H9 (cell line): ENCODE measurements around the gene PFDN5. TPM values are rescaled to one million over a fixed set of nuclear protein-coding genes. Genes with fewer than 3 reads are reported as not detected.

Experiments used
- DNase-seq: peaks from one replicate; pipeline ENCODE4 v3.0.0-alpha.2; 2017
- H2AFZ ChIP-seq: one replicate; pipeline ENCODE4 v1.6.1; 2013; ENCODE audit warnings: mild to moderate bottlenecking, low read length, control low read depth, moderate library complexity
- H2AK5ac ChIP-seq: 2 replicates; pipeline ENCODE4 v1.6.1; 2013; ENCODE audit warnings: low read length, control low read depth, mixed read lengths; ENCODE audit not compliant: insufficient read length
- H2BK120ac ChIP-seq: one replicate; pipeline ENCODE4 v1.6.1; 2013; ENCODE audit warnings: low read depth, mild to moderate bottlenecking, low read length, control low read depth, inconsistent platforms; ENCODE audit not compliant: poor library complexity, severe bottlenecking
- H2BK12ac ChIP-seq: 2 replicates; pipeline ENCODE4 v1.6.1; 2013; ENCODE audit warnings: low read length, control low read depth, mixed read lengths, low read depth; ENCODE audit not compliant: insufficient read length
- H2BK15ac ChIP-seq: 2 replicates; pipeline ENCODE4 v1.6.1; 2013; ENCODE audit warnings: low read depth, low read length, control low read depth
- H2BK20ac ChIP-seq: one replicate; pipeline ENCODE4 v1.6.1; 2013; ENCODE audit warnings: low read depth, mild to moderate bottlenecking, low read length, control low read depth, inconsistent platforms; ENCODE audit not compliant: poor library complexity, severe bottlenecking
- H2BK5ac ChIP-seq: 2 replicates; pipeline ENCODE4 v1.6.1; 2013; ENCODE audit warnings: low read length, control low read depth, mixed read lengths; ENCODE audit not compliant: insufficient read length
- H3K14ac ChIP-seq: 2 replicates; pipeline ENCODE4 v1.6.1; 2013; ENCODE audit warnings: low read length, control low read depth; ENCODE audit not compliant: insufficient read depth
- H3K18ac ChIP-seq: 2 replicates; pipeline ENCODE4 v1.6.1; 2013; ENCODE audit warnings: low read depth, mild to moderate bottlenecking, mixed read lengths, low read length, control low read depth; ENCODE audit not compliant: insufficient read length
- H3K23ac ChIP-seq: 2 replicates; pipeline ENCODE4 v1.6.1; 2013; ENCODE audit warnings: low read length, control low read depth, mixed read lengths, low read depth; ENCODE audit not compliant: insufficient read length
- H3K23me2 ChIP-seq: 2 replicates; pipeline ENCODE4 v1.6.1; 2013; ENCODE audit warnings: low read depth, mild to moderate bottlenecking, mixed read lengths, low read length, control low read depth; ENCODE audit not compliant: insufficient read length, poor library complexity, severe bottlenecking
- H3K27ac ChIP-seq: 2 replicates; pipeline ENCODE4 v1.5.1; 2013; ENCODE audit warnings: low read length, control low read depth, mixed read lengths, low read depth; ENCODE audit not compliant: insufficient read length
- H3K27me3 ChIP-seq: 2 replicates; pipeline ENCODE4 v1.6.1; 2013; ENCODE audit warnings: low read length, control low read depth, inconsistent platforms; ENCODE audit not compliant: insufficient read depth
- H3K4ac ChIP-seq: 2 replicates; pipeline ENCODE4 v1.6.1; 2013; ENCODE audit warnings: low read depth, mild to moderate bottlenecking, control low read depth, inconsistent platforms, low read length, moderate library complexity
- H3K4me1 ChIP-seq: 2 replicates; pipeline ENCODE4 v1.6.1; 2013; ENCODE audit warnings: low read length, control low read depth, inconsistent platforms; ENCODE audit not compliant: insufficient read depth
- H3K4me2 ChIP-seq: 2 replicates; pipeline ENCODE4 v1.6.1; 2013; ENCODE audit warnings: low read length, control low read depth, mixed read lengths; ENCODE audit not compliant: insufficient read length, insufficient read depth
- H3K56ac ChIP-seq: 2 replicates; pipeline ENCODE4 v1.6.1; 2013; ENCODE audit warnings: low read depth, mild to moderate bottlenecking, mixed read lengths, low read length, control low read depth; ENCODE audit not compliant: insufficient read length
- H3K79me1 ChIP-seq: 2 replicates; pipeline ENCODE4 v1.6.1; 2013; ENCODE audit warnings: low read depth, mild to moderate bottlenecking, moderate library complexity, low read length, control low read depth, inconsistent platforms; ENCODE audit not compliant: insufficient read depth, poor library complexity, severe bottlenecking
- H3K79me2 ChIP-seq: 2 replicates; pipeline ENCODE4 v1.6.1; 2013; ENCODE audit warnings: low read length, control low read depth, inconsistent platforms; ENCODE audit not compliant: insufficient read depth
- H3K9ac ChIP-seq: 2 replicates; pipeline ENCODE4 v1.6.1; 2013; ENCODE audit warnings: low read length, control low read depth, mixed read lengths; ENCODE audit not compliant: insufficient read length; ENCODE audit errors: extremely low read depth
- H3K9me3 ChIP-seq: one replicate; pipeline ENCODE4 v1.6.1; 2013; ENCODE audit warnings: low read depth, low read length, inconsistent platforms; ENCODE audit not compliant: control insufficient read depth
- H3T11ph ChIP-seq: one replicate; pipeline ENCODE4 v1.6.1; 2013; ENCODE audit warnings: mild to moderate bottlenecking, low read length, control low read depth, inconsistent platforms
- H4K20me1 ChIP-seq: one replicate; pipeline ENCODE4 v1.6.1; 2013; ENCODE audit not compliant: control insufficient read depth, insufficient read length, insufficient read depth
- H4K5ac ChIP-seq: 2 replicates; pipeline ENCODE4 v1.6.1; 2013; ENCODE audit warnings: low read depth, mild to moderate bottlenecking, mixed read lengths, low read length, control low read depth; ENCODE audit not compliant: insufficient read length
- H4K8ac ChIP-seq: replicated peaks from 2 replicates; pipeline ENCODE4 v1.6.1; 2013; ENCODE audit warnings: low read length, control low read depth, mixed read lengths, low read depth; ENCODE audit not compliant: insufficient read length
- H4K91ac ChIP-seq: 2 replicates; pipeline ENCODE4 v1.6.1; 2013; ENCODE audit warnings: low read depth, mild to moderate bottlenecking, moderate library complexity, mixed read lengths, low read length, control low read depth; ENCODE audit not compliant: insufficient read length
- H3K27ac Mint-ChIP-seq, 3 experiments: 2 replicates in 2 of 3; 3 replicates in 1 of 3; pipeline ENCODE4 v1.8.0; 2020 to 2021; ENCODE audit warnings: mixed read lengths in 3 of 3, mild to moderate bottlenecking in 1 of 3, moderate library complexity in 1 of 3
- H3K27me3 Mint-ChIP-seq: 2 replicates; pipeline ENCODE4 v1.8.0; 2021; ENCODE audit warnings: low read depth, mild to moderate bottlenecking, moderate library complexity, mixed read lengths
- H3K36me3 Mint-ChIP-seq, 3 experiments: 2 replicates in 2 of 3; 3 replicates in 1 of 3; pipeline ENCODE4 v1.8.0; 2020 to 2021; ENCODE audit warnings: low read depth in 3 of 3, mixed read lengths in 3 of 3; ENCODE audit not compliant: insufficient read depth in 1 of 3
- H3K4me1 Mint-ChIP-seq, 2 experiments: 2 replicates each; pipeline ENCODE4 v1.8.0; 2020; ENCODE audit warnings: mixed read lengths in 2 of 2
- H3K4me3 Mint-ChIP-seq, 2 experiments: 2 replicates in 1 of 2; 3 replicates in 1 of 2; pipeline ENCODE4 v1.8.0; 2020 to 2021; ENCODE audit warnings: mild to moderate bottlenecking in 2 of 2, mixed read lengths in 2 of 2, moderate library complexity in 1 of 2
- H3K9me3 Mint-ChIP-seq, 2 experiments: 2 replicates in 1 of 2; 3 replicates in 1 of 2; pipeline ENCODE4 v1.8.0; 2020; ENCODE audit warnings: mild to moderate bottlenecking in 2 of 2, mixed read lengths in 2 of 2, moderate library complexity in 1 of 2
- CTCF ChIP-seq: fragments of 200-600 bp; sonication (generic); conservative IDR thresholded peaks from 3 replicates; pipeline ENCODE4 v1.8.0; 2021; ENCODE audit warnings: antibody characterized with exemption, mild to moderate bottlenecking
- WGBS: extraction: QIAGEN DNeasy Blood & Tissue Kit; methylation state at CpG from one replicate; pipeline ENCODE4 v1.1.7; 2013; ENCODE audit warnings: missing lambda C conversion rate, low lambda C conversion rate, mixed read lengths; ENCODE audit not compliant: insufficient read length; ENCODE audit errors: extremely low coverage; 5-methylcytosine and 5-hydroxymethylcytosine counted together
- total RNA-seq: library from RNA; stranded (reverse); gene quantifications from 2 replicates; pipeline ENCODE4 v1.2.1, GENCODE V29; 2021

The PFDN5 gene
- total RNA-seq, 1 experiment from 2014 or later: 285 TPM

- Histone ChIP-seq H3K56ac (no peak overlapping the region), H3K4me2 (no peak overlapping the region), H2BK5ac (no peak overlapping the region), H2AK5ac (no peak overlapping the region), H4K91ac (no peak overlapping the region), H2BK120ac (no peak overlapping the region), H3K79me2 (no peaks in the 10 kb centered on the region), H3K4me1 (no peaks in the 10 kb centered on the region; the same call in 1 of the 2 replicates), H3K27ac (no peak overlapping the region), H3K9me3 (no peaks in the 10 kb centered on the region), H3K23ac (no peak overlapping the region), H2BK15ac (no peak overlapping the region), H4K5ac (no peak overlapping the region), H3K14ac (no peak overlapping the region), H2AFZ (no peak overlapping the region), H3K79me1 (no peaks in the 10 kb centered on the region), H4K8ac (no peak overlapping the region), H3K23me2 (no peaks in the 10 kb centered on the region), H2BK12ac (no peak overlapping the region), H2BK20ac (no peak overlapping the region), H3K9ac (no peak overlapping the region), H3K18ac (no peak overlapping the region), H3K4ac (no peak overlapping the region), H3T11ph (no peak overlapping the region), H4K20me1 (no peaks in the 10 kb centered on the region), H3K27me3 (no peaks in the 10 kb centered on the region; the same call in 1 of the 2 replicates)
- Mint-ChIP-seq H3K4me3 (no peak overlapping the region), H3K27me3 (peaks cover 82% of the 10 kb centered on the region), H3K36me3 (no peaks in the 10 kb centered on the region), H3K4me1 (peaks cover 18 to 27% of the 10 kb centered on the region in 2 experiments), H3K9me3 (no peaks in the 10 kb centered on the region), H3K27ac (no peak overlapping the region)
- DNase-seq: no peak
- TF ChIP-seq CTCF: no peak
- no CpG with 5 or more reads among the region's 6 CpGs for WGBS
These were observed 43.6 kb downstream of the PFDN5 start for GRCh38 chr12:53338916-53339315.
